Hematopoietic multipotent progenitor cell treated with erythropoietin and hydrocortisone succinate and interleukin-3 and kit ligand, for 6 days (in vitro differentiated cells): ENCODE measurements around the gene TNFRSF12A.

Source experiments
- DNase-seq: peaks from one replicate; pipeline ENCODE4 v3.0.0-alpha.2; 2015

The TNFRSF12A gene

DNA sequence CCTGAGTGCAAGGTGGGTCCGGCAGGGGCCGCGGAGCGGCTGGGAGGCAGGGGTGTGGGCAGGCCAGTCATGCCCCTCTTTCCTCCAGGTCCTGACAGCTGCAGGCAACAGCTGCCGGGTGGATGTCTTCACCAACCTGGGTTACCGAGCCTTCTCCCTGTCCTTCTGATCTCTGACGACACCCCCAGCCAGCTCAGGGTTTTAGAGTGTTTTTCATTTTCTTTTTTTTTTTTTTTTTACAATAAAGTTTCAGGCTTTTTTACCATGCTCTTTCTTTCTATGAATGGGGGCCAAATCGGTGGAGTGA, 7.3 kb downstream of the TNFRSF12A start:
- no peak for DNase-seq

DNA sequence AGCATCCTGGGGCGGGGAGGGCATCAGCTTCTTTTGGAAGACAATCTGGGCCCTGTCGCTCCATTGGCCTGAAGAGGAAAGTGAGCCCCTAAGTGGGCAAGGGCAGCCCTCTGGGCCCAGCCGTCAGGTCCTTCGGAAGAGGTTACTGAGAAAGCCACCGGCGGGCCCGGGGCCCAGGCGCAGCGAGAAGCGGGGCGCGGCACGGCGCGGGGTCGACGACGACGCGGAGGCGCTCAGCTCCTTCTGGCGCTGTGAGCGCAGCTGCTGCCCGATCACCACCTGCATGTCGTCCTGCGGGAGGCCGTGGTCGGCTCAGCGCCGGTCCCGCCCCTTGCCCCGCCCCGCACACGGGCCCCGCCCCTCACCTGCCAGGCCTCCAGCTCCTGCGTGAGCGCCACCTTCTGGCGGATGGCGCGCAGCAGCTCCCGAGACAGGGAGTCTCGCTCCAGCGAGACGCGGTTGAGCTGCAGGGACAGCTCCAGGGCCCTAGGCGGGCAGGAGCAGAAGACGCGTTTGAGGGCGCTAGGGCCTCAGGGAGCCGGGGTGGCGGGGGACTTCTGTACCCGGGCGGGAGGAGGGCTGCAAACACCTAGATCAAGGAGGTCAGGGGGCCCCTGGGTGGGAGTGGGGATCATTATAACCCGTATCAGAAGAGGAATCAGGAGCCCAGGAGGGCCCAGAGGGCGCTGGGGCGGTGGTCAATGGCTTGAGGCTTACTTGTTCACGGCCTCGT, 8.0 kb downstream of the TNFRSF12A start:
- peak; percentile 90 for DNase-seq

DNA sequence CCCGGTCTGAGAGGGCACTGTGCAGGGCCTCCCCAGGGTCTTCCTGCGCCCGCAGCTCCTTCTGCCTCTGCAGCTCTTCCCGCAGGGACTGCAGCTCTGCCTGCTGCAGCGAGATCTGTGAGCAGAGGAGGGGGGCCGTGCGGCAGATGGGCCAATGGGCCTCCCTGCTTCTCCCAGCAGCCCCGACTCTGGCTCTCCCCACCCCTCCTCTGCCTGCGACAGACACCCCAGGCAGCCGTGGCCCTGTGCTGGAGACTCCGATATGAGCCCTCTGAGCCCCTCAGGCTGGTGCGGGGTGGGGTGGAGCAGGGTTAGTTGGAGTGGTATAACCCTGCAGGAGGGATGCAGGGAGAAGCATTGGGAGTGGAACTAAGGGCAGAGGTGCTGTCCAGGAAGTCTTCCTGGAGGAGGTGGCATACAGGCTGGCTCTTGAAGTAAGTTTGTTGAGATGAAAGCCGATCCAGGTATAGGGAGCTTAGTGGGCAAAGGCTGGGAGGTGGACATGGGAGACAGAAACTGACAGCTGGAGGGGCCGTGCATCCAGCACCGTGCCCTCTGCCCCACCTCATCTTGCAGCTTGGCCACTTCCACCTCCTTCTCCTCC, 8.7 kb downstream of the TNFRSF12A start:
- no peak for DNase-seq

DNA sequence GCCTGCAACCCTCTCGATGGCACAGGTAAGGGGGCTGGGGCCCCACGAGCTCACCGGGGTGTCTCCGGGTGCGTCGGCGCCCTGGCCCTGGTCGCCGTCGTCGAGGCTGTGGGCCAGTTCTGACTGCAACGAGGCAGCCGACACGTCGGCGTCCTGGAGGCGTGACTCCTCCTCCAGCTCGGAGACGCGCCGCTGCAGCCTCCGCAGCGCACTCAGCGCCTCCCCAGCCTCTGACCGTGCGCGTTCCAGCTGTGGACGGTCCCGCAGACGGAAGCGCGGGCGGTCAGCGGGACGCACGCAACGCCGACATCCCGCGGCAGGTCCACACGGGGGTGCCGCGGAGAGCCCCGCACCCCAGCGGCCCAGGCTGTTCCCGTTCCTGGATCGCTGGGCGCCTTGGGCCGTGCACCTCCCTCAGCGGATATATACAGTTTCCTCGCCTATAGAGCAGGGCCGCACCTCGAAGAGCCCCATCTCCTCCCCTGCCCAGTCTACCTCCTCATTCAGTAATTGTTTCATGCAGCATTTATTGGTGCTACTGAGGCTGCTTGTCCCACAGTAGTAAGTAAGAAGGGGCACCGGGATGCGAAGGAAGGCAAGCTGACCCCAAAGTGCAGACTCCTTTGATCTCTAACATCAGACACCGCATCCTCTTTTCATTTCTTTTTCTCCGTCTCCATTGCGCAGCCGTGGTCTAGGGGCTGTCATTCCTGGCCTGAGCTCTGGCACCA, 9.5 kb downstream of the TNFRSF12A start:
- peak; percentile 52 for DNase-seq

DNA sequence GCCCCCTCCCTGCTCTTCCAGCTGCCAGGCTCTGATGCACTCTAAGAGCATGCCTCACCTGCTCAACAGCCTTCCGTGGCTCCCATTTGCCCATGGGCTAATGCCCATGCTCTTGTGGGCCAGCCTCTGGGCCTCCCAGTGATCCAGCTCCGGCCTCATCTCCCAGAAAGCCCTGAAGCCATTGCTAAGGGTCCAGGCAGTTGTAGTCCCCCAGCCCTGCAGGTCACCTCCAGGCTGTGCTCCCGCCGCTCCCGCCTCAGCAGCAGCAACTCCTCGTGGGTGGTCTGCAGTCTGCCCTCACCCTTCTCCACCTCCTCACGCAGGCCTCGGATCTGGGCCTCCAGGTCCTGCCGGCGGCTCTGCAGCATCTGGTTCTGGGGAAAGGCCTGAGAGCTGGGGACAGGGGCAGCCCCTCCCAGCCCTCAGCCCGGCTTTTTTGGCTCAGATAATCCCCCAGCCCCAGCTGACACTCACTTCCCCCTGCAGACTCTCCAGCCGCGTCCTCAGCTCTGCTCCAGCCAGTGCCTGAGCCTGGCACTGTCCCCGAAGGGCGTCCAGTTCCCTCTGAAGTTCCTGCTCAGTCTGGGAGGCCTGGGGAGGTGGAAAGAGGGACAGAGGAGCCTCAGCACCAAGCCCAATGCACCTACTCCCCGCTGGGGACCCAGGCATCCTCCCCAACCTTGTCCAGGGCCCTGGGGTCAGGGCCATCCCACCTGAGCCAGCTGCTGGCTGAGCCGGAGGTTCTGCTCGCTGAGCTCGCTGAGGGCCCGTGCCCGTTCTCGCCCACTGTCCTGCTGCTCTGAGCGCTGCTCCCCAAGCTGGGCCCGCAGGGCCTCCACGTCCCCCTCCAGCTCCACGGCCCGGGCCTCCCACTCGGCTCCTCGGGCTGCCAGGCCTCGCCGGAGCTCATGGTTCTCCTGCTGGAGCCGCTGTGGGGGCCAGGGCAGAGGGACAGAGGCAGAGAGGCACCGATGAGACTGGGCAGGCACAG, 10.3 kb downstream of the TNFRSF12A start:
- DNase-seq, result no peak

DNA sequence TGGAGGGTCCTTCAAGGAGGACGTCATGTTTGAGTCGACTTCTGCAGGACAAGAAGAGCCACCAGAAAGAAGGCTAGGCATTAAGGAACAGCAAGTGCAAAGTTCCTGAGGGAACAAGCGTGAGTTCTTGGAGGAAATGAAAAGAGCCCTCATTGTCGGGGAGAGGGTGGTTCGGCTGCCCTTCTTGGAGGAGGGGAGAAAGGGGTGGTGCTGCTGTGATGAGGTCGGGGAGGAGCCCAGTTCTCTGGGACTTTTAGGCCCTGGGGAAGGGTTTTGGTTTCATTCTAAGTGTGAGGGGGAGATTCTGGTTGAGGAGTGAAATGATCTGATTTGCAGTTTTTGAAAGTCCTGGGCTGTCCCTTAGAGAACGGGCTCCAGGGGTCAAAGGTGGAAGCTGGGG, 12.5 kb downstream of the TNFRSF12A start:
- no peak for DNase-seq

DNA sequence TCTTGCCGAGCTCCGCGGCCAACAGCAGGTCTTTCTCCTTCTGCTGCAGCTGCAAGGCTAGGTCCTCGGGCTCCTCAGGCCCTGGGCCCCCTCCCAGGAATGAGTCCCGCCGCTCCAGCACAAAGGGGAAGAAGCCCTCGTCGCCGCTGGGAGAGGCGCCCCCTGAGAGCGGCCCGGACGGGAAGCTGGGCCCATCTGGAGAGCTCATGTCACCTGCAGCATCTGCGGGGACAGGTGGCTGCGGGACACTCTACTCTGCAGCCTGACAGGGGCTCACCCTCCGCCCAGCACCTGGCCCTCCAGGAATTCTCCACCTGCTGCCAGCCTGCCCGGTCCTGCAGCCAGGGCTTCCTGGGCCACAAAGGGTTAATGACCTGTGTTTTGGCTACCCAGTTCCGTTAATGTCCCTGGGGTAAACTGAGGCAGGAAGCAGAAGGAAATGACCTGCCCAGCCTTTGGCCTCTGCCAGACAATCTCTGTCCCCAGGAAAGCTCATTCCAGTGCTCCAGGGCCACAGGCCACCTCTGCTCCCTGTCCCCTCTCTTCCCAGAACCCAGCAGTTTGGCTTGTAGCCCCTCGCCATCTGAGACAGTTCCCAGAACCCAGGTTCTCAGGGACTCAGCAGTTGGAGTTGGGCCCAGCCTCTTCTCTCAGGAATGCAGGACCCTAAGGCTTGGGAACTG, 15.3 kb downstream of the TNFRSF12A start:
- no peak for DNase-seq

DNA sequence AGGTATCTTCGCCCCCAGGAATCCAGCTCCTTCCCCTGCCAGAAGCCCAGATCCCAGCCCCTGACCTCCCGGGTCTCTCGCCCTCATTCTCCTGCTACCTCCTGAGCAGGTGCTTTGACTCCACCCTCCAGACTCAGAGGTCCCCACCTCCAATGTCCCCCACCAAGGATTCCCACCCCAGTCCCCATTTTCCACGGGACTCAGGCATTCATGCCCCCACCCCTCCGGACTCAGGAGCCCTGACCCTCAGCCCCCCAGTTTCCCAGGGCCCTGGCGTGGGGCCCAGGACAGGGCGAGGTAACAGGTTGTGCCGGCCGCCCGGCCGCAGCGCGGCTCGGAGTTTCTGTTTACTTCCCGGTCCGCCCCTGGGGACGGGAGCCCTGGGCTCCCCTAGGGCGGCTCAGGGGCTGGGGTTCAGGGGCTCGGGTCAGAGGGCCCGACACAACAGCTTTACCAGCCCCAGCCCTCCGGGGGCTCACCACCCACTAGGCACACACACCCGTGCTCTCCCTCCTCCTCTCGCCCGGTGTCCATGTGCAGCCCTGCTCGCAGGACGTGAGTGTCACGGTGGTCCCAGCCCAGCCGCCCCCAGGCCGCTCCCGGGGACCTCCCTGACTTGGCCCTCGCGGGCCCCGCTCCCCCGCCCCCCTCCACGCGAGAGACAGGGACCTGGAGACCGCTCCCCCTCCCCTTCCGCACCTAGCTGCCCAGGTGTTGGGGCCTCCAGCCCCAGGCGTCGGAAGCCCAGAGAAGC, 16.0 kb downstream of the TNFRSF12A start:
- DNase-seq, result no peak

DNA sequence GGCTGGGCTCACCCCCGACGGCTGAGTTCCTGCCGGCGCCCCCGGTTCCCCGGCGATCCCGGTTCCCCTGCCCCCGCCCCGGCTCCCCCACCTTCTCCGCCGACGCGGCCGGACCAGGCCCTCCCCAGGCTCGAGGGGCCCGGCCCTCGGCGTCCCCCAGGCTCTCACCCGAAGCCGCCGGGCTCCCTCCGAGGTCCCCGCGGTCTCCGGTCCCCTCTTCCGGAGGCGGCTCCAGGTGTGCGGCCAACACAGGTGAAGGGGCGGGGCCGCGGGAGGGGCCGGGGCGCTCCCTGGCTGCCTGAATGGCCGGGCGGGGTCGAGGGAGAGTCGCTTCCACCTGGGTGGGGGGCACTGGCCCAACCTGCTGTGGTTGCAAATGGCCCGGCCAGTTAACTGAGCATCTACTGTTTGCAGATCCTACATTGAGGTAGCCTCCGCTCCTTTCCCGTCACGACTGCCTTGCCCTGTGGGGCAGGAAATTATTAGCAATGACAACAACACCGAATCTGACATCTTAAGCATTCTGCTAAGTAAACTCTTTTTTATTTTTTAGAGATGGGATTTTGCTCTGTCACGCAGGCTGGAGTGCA, 16.7 kb downstream of the TNFRSF12A start, which contains the start of gene BICDL2:
BICDL2 (minus strand) TSS at position 219 of the 590 bp plus-strand sequence. CDS start 1,448 bp downstream, outside the sequence.
- no peak for DNase-seq

DNA sequence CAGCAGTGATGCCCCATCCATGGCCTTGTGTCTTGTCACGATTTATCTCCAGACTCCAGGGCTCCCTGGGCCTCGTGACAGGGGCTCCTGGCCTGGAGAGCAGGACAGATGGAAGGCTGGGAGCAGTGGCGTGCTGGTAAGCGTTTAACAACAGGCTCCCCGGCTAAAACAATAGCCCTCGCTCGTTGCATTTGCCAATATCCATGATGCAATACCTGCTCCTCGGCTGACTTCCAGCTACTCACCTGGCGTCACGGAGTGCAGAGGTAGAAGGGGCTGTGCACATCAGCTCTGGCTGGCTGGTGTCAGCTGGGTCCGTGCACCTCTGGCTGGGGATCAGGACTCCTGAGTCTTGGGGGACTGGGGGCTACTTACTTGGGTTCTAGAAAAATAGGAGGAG, 18.1 kb downstream of the TNFRSF12A start:
- DNase-seq, result no peak

DNA sequence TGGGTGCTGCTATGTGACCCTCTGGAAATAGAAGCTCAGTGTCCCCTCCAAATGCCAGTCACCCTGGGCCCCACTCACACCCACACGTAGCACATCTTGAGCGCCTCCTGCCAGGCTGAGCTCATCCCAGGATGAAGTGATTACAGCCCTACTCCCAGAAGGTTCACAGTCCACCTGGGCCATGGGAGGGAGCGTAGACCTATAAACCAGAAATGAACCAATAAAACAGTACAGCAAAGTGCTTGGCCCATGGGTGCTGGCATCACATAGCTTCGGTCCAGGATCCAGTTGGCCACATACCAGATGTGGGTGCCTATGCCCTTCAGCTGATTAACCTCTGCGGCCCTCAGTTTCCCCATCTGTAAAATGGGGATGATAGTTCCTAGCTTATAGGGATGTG, 18.7 kb downstream of the TNFRSF12A start:
- DNase-seq, result no peak

DNA sequence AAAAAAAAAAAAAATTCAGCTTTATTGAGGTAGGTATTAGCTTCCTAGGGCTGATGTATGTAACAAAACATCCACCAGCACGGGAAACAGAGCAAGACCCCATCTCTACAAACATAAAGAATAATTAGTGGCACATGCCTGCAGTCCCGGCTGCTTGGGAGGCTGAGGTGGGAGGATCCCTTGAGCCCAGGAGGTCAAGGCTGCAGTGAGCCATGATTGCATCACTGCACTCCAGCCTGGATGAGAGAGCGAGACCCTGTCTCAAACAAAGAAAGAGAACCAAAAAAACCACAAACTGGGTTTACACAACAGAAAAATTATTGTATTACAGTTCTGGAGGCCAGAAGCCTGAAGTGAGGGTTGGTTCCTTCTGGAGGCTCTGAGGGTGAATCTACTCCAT, 22.2 kb downstream of the TNFRSF12A start:
- DNase-seq, result no peak

DNA sequence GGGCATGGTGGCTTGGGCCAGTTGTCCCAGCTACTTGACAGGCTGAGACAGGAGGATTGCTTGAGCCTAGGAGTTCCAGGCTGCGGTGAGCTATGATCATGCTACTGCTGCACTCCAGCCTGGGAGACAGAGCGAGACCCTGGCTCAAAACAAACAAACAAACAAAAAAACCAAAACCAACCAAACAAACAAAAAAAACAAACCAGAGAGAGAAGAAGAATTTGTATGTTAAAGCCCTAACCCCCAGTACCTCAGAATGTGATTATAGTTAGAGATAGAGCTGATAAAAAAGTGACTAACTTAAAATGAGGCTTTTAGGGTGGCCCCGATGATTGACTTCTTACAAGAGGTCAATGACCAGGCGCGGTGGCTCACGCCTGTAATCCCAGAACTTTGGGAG, 24.5 kb downstream of the TNFRSF12A start:
- no peak for DNase-seq

DNA sequence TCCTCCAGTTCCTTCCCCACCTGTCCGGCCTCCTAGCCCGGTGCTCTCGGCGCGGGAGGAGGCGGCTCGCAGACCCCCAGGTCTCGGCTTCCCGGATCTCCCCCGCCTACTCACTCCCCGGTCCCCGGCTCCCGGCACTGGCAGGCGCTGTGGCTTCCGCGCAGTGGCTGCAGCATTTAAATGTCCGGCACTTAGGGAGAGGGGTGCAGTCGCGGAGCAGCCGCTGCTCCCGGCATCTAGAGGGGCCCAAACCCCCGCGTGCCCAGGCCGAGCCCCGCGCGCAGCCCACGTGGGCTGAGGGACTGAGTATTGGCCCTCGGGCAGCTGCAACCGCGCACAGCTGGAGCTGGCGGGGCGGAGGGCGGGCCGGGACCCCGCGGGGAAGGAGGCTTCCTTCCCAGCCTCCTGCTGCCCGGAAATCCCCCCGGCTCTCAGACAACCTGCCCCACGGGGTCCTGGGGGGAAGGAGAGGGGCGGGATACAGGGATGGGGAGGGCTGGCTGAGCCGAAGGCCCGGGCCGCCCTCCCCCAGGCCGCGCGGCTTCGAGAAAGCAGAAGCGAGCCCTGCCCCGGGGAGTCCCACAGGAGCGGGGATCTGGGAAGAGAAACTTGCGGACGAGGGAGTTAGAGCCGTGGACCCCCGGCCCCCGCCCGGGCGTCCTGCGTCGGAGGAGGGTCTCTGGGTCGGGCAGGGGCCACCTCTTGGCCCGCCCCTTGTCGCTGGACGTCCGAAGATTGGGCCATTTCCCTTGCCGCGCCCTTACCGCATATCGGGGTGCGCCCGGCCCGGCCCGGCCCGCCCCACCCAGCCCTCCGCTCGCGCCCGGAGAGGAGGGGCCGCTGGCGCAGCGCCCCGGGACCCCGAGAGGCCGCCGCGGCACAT, 25.8 kb downstream of the TNFRSF12A start, which contains the start of gene MMP25:
MMP25 (plus strand) TSS at position 804 of the 883 bp plus-strand sequence. CDS start 357 bp downstream, outside the sequence.
- no peak for DNase-seq

DNA sequence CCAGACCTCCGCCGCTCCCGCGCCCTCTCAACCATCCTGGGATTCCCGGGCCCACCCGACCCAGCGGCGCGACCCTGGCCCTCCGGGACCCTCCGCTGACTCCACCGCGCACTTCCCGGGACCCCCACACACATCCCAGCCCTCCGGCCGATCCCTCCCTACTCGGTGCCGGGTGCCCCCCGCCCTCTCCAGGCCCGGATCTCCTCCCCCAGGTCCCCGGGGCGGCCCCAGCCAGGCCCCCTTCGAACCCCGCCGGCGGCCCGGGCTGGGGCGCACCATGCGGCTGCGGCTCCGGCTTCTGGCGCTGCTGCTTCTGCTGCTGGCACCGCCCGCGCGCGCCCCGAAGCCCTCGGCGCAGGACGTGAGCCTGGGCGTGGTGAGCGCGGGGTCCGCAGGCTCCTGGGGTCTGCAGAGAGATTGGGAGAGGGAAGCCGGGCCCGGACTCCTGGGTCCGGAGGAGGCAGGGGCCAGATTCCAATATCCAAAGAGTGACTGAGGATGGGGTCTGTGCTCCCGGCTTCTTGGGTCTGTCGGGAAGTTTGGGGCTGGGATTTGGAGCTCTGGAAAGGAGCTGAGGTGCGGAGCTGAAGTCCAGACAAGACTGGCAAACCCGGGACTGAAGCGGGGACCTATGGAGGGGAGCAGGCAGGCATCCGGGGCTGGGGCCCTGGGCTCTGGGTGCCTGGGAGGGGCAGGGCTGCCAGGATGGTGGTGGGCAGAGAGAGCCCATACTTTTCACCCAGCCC, 26.6 kb downstream of the TNFRSF12A start:
- DNase-seq, result no peak

DNA sequence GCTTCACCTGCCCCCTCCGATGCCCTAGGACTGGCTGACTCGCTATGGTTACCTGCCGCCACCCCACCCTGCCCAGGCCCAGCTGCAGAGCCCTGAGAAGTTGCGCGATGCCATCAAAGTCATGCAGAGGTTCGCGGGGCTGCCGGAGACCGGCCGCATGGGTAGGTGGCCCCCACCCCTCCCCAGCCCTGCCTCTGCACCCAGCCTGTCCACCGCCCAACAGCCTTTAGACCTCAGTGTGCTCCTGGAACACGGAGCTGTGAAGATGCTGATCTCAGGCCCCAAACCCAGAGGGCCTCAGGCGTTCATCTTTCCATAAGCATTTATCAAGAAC, 27.2 kb downstream of the TNFRSF12A start:
- no peak for DNase-seq

DNA sequence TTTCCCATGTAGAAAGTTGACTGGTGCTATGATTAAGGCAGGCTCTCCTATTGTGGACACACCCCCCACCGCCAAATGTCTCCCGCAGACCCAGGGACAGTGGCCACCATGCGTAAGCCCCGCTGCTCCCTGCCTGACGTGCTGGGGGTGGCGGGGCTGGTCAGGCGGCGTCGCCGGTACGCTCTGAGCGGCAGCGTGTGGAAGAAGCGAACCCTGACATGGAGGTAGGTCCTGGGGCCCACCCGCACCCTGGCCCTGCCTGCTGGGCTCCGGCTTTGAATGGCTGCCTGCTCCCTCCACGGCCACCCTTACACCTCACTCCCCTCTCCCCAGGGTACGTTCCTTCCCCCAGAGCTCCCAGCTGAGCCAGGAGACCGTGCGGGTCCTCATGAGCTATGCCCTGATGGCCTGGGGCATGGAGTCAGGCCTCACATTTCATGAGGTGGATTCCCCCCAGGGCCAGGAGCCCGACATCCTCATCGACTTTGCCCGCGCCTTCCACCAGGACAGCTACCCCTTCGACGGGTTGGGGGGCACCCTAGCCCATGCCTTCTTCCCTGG, 29.8 kb downstream of the TNFRSF12A start:
- no peak for DNase-seq

DNA sequence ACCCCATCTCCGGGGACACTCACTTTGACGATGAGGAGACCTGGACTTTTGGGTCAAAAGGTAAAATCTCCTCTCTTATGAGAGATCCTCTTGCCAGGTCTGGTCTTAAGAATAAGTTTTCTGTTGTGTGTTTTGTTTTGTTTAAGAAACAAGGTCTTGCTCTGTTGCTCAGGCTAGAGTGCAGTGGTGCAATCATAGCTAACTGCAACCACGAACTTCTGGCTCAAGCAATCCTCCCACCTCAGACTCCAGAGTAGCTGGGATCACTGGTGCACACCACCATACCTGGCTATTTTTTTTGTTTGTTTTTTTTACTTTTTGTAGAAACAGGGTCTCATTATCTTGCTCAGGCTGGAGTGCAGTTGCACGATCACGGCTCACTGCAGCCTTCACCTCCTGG, 30.3 kb downstream of the TNFRSF12A start:
- no peak for DNase-seq

DNA sequence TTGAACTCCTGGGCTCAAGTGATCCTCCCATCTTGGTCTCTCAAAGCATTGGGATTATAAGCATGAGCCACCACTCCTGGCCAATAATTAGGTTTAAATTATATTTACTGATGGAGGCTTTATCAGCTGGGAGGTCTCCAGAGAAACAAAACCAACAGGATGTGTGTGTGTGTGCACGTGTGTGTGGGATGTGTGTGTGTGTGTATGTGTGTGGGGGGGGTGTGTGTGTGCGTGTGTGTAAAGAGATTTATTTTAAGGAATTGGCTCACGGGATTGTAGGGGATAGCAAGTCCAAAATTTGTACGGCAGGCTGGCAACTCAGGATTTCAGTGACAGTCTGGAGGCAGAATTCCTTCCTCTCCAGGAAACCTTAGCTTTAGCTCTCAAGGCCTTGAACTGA, 30.8 kb downstream of the TNFRSF12A start:
- DNase-seq, result no peak
